ENCODE data around the gene ZNF592.

The ZNF592 gene

DNA sequence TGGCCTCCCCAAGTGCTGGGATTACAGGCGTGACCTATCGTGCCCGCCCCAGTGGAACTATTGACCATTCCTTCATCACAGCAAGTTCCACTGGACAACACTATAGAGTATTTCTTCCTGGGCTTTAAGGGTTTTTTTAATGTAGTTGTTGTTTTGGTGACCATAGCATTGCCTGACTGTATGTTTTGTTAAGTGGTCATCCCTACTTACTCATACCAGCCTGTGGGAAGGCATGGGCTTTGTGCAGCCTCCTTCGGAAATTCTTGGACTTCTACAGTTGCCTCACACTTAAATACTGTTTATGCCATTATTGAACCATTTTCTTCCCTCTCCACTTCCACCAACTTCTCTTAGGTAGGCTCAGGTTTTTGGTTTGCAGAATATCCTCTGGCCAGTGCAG, 48.8 kb downstream of the ZNF592 start:
- intact Hi-C loops (cut with DNase I) = no loop called here

GRCh38 chr15:84797801-84798200, 49.4 kb downstream of the ZNF592 start:
- intact Hi-C loops (cut with DNase I) = no loop called here
- DNase-seq = peak in 2 of 42 donors; percentile 6 to 11

More for the DNA sequence above, 48.8 kb downstream of the ZNF592 start:
- DNase-seq = peak in 1 of 42 donors; percentile 1

DNA sequence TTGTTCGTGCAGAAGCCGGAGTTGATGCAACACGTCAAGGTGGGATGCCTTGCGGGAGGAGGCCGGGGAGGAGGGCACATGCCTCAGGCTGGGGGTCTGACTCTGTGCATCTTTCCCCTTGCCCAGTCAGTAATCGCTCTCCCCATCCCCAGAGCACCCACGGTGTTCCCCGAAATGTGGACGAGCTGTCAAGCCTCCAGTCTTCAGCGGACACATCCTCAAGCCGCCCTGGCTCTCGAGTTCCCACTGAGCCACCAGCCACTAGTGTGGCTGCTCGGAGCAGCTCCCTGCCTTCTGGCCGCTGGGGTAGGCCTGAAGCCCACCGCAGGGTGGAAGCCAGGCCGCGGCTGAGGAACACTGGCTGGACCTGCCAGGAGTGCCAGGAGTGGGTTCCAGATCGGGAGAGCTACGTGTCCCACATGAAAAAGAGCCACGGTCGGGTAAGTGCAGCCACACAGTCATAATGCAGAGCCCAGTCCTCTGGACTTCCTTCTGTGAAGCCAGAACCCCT, 50.1 kb downstream of the ZNF592 start:
- intact Hi-C loops (cut with DNase I) = no loop called here
- DNase-seq = peak in 2 of 42 donors; percentile 23 to 31

DNA sequence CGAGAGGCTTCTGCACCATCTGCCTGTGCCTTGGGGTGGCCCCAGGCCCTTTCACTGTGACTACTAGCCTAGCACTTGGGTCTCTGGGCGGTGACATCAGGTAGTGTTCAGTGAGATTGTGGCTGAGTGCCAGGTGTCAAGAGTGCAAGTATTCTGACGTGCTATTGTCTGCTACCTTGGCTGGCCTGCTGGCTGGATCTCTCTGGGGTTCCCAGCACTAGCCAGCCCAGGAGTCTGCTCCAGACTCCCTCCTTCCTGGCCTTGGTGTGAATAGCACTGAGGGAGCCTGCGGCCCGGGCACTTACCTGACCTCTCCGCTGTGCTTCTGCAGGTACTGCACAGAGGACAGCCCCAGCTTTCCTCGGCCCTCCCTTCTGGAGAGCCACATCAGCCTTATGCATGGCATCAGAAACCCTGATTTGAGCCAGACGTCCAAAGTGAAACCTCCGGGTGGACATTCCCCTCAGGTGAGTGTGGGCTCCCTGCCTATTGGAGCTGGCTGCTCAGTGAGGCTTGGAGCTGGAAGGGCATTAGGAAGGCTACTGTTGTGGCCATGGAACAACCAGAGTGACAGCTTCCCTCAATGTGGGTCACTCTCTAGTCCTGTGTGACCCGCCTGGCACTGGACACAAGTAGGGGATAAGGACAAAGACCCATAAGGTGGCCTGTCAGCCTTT, 51.3 kb downstream of the ZNF592 start:
- DNase-seq = peak in 2 of 42 donors; percentile 4 to 20
- intact Hi-C loops (cut with DNase I) = no loop called here

GRCh38 chr15:84800365-84800806, 52.0 kb downstream of the ZNF592 start:
- peak in 2 of 42 donors; percentile 0 to 10 for DNase-seq
- intact Hi-C loops (cut with DNase I) = no loop called here

DNA sequence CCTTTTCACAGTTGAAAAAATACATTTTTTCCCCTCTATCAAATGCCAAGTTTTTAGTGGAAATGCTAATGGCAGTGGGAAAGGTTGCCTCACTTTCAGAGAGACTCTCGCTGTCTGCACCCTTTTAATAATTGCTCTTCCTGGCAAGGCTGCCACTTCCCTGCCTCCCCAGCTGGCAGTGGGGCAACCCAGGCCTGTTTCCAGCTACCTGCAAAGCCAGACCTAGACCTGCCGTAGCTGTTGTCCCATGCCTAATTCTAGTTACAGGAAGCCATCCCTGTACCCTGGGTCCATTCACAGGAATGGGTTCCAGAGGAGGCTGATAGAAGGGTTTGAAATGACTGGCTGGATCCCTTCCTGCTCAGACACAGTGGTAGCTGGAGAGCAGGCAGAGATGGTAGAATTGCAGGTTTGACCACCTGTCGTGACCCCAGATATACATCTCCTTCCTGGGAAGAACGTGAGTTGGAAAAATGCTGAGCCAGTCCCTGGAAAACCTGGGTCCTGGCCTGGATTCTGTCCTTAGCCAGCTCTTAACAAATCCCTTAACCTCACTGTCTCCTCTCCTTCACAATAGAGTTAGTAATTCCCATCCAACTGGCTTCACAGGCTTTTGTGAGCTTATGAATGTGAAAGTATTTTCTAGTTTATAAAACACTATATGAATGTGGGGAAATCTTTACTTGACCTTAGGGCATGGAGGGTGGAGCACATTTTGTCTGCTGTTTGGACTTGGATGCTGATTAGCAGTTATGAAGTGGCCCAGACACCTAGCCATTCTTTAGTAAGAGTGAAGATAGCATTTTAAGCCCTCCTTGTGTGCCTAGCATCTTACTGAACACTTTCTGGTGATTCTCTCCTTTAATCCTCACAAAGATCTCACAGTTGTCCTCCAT, 55.9 kb downstream of the ZNF592 start:
- intact Hi-C loops (cut with DNase I) = no loop called here
- peak in 2 of 42 donors; percentile 20 to 33 for DNase-seq

DNA sequence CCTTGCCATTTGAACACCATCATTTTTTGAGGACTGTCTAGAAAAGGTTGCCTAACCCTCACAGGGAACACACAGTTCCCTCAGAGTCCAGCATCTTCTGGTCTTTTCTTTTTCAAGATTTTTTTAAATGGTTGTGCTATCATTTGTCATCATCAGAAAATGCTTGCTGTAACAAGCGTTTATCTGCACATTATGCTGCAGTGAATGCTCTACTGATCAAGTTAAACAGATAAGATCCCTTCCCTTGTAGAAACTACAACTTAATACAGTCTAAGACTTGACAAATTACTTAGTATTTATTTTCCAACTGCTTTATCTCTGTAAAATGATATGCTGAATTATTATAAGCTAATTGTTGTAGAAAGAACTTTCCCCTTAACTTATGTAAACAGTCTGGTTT, 56.8 kb downstream of the ZNF592 start:
- intact Hi-C loops (cut with DNase I) = no loop called here
- no peak for DNase-seq

DNA sequence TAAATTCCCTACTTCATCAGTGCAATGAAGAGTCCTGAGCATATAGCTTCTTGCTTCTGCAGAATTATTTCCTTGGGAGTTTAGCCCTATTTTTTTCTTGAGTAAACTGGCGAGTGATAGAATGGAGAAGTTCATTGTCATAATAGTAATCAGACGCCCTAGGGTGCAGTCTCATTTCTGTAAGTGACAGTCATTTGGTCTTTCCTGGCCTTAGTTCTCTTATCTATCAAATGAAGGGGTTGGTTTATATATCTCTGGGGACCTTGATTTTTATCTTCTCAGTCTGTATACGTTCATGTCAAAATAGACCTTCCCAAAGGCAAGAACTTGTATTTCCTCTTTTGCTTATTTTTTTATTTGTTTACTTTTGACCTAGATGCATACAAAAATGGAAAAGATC, 58.8 kb downstream of the ZNF592 start:
- intact Hi-C loops (cut with DNase I) = no loop called here

GRCh38 chr15:84810073-84810840, 61.9 kb downstream of the ZNF592 start:
- intact Hi-C loops (cut with DNase I) = no loop called here
- DNase-seq = peak in 1 of 42 donors; percentile 26

More for the DNA sequence above, 58.8 kb downstream of the ZNF592 start:
- DNase-seq = no peak

GRCh38 chr15:84811151-84811550, 62.8 kb downstream of the ZNF592 start:
- no peak for DNase-seq
- intact Hi-C loops (cut with DNase I) = no loop called here

DNA sequence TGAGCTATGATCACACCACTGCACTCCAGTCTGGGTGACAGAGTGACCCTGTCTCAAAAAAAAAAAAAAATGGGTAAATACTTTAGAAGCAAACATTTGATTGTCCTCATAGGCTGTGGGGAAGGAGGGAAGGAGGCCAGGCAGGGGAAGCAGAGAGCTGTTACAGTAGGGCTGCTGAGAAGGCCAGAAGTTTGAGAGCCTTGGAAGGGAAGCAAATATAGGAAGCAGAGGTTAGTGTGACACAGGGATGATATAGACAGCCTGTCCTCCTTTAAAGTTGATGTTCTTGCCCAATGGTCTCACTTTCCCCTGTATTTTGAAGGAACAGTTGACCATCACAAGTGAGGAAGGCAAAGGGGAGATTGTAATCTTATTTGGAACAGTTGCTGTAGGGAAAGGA, 63.4 kb downstream of the ZNF592 start:
- intact Hi-C loops (cut with DNase I) = no loop called here
- DNase-seq = no peak

DNA sequence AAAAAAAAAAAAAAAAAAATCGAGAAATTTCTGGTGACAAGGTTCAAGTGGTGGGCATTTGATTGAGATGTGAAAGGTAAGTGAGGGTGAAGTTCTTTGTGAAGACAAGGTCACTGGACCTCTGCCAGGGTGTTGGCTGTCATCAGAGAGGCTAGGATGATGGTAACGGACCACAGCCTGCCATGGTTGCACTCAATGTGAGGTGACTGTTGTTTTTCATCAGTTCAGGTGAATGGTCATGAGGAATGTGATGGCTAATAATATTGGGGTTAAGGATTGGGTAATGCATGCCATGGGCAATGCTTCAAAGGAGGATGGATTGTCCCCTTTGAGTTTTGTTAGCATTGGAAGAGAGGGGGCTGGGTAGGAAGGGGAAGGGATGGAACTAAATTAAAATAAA, 64.5 kb downstream of the ZNF592 start:
- no peak for DNase-seq
- intact Hi-C loops (cut with DNase I) = no loop called here

DNA sequence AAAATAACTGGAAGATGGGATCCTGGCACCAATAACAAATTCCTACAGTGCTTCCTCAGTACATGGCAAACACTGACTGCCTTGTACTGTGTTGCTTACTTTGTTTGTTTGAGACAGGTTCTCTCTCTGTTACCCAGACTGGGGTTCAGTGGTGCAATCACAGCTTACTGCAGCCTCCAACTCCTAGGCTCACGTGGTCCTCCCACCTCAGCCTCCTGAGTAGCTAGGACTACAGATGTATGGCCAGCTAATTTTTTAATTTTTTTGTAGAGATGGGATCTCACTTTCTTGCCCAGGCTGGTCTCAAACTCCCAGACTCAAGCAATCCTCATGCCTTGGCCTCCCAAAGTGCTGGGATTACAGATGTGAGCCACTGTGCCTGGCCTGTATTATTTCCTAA, 65.0 kb downstream of the ZNF592 start:
- no peak for DNase-seq
- intact Hi-C loops (cut with DNase I) = no loop called here

GRCh38 chr15:84813931-84814330, 65.5 kb downstream of the ZNF592 start:
- intact Hi-C loops (cut with DNase I) = no loop called here

DNA sequence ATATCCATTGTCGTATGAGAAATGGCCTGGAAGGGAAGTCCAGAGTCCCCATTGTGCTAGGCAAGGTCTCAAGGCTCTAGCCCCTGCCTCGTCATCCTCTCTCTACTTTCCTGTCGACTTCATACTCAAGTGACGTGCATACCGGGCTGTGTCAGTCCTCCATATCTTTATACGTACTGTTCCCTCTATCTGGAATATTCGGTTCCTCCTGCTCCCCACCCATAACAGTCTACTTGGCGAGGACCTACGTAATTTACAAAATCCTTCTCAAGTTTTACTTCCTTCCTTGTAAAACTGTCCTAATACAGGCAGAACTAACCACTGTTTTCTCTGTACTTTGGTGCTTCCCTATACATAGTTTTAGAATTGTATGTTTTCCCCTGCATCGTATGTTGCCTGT, 66.5 kb downstream of the ZNF592 start:
- DNase-seq = no peak
- intact Hi-C loops (cut with DNase I) = no loop called here

More at GRCh38 chr15:84813931-84814330, 65.5 kb downstream of the ZNF592 start:
- DNase-seq = no peak

- peak in 9 of 42 donors; percentile 18 to 58 (median 26) for DNase-seq
- intact Hi-C loops (cut with DNase I) = no loop called here
These were observed 68.5 kb downstream of the ZNF592 start, which contains the start of gene ALPK3 for GRCh38 chr15:84816694-84817465. Gene ALPK3 (plus strand): TSS chr15:84817356. CDS start chr15:84817453, 97 bp downstream.

- intact Hi-C loops (cut with DNase I) = no loop called here
- DNase-seq = no peak
These were observed 69.2 kb downstream of the ZNF592 start for GRCh38 chr15:84817466-84818081.

Data from head of caudate nucleus (tissue), 42 donors.